NK-92 treated with Interleukin-12 subunit alpha and Interleukin-12 subunit beta, amount 100 ng/mL, for 24 hours (cell line): ENCODE measurements around the gene GRAPL.
"Not testable (repeated sequence)": the region's sequence is repeated elsewhere in the genome, so short reads cannot be mapped to it uniquely, and the experiment has no call there.

Experiments
- DNase-seq: peaks from one replicate; lab custom pipeline; 2025; lab: John Stamatoyannopoulos, UW

GRAPL gene

GRCh38 chr17:19136605-19137004 is 9.2 kb downstream of the GRAPL start:
- not testable (repeated sequence) for DNase-seq

GRCh38 chr17:19137959-19138358 is 10.6 kb downstream of the GRAPL start:
- DNase-seq: not testable (repeated sequence)

GRCh38 chr17:19141366-19142155 is 14.2 kb downstream of the GRAPL start:
- DNase-seq: not testable (repeated sequence)

GRCh38 chr17:19142419-19142818 is 15.0 kb downstream of the GRAPL start:
- DNase-seq: not testable (repeated sequence)

GRCh38 chr17:19143097-19143777 is 15.8 kb downstream of the GRAPL start:
- not testable (repeated sequence) for DNase-seq

GRCh38 chr17:19144373-19144772 is 17.0 kb downstream of the GRAPL start:
- not testable (repeated sequence) for DNase-seq

GRCh38 chr17:19145471-19145870 is 18.1 kb downstream of the GRAPL start:
- DNase-seq: not testable (repeated sequence)

GRCh38 chr17:19150678-19151615 is 23.6 kb downstream of the GRAPL start:
- DNase-seq: not testable (repeated sequence)

GRCh38 chr17:19157628-19158027 is 30.2 kb downstream of the GRAPL start:
- not testable (repeated sequence) for DNase-seq

GRCh38 chr17:19158478-19158877 is 31.1 kb downstream of the GRAPL start:
- not testable (repeated sequence) for DNase-seq

GRCh38 chr17:19158938-19159337 is 31.5 kb downstream of the GRAPL start:
- DNase-seq: not testable (repeated sequence)

- not testable (repeated sequence) for DNase-seq
Observed at GRCh38 chr17:19161308-19162107, 34.1 kb downstream of the GRAPL start.

GRCh38 chr17:19162384-19163216 is 35.2 kb downstream of the GRAPL start:
- DNase-seq: not testable (repeated sequence)

- not testable (repeated sequence) for DNase-seq
Observed at GRCh38 chr17:19174422-19174821, 47.0 kb downstream of the GRAPL start.

- DNase-seq: not testable (repeated sequence)
Observed at GRCh38 chr17:19175410-19175809, 48.0 kb downstream of the GRAPL start.

- DNase-seq: not testable (repeated sequence)
Observed at GRCh38 chr17:19181040-19181875, 53.9 kb downstream of the GRAPL start.

- not testable (repeated sequence) for DNase-seq
Observed at GRCh38 chr17:19187883-19188869, 60.8 kb downstream of the GRAPL start.
